HG03571 (cell line): ENCODE results near the gene C2CD4C.
"Not testable (repeated sequence)": the region's sequence is repeated elsewhere in the genome, so short reads cannot be mapped to it uniquely, and the experiment has no call there.

Experiments used
- ATAC-seq: cut with Tn5 transposase; IDR thresholded peaks from one replicate; pipeline ENCODE4 v1.9.1; 2021; ENCODE audit not compliant: unreplicated experiment

Gene C2CD4C

GRCh38 chr19:439167-439900, 30.4 kb upstream of the C2CD4C start:
- ATAC-seq: no peak

GRCh38 chr19:438416-438958, 29.5 kb upstream of the C2CD4C start:
- ATAC-seq: no peak

- no peak for ATAC-seq
These were observed 28.1 kb upstream of the C2CD4C start for GRCh38 chr19:437041-437440.

GRCh38 chr19:436413-436950, 27.5 kb upstream of the C2CD4C start:
- no peak for ATAC-seq

- ATAC-seq: no peak
These were observed 26.9 kb upstream of the C2CD4C start for GRCh38 chr19:435707-436412.

- ATAC-seq: no peak
These were observed 26.2 kb upstream of the C2CD4C start for GRCh38 chr19:435056-435706.

- no peak for ATAC-seq
These were observed 25.4 kb upstream of the C2CD4C start for GRCh38 chr19:434152-434960.

- no peak for ATAC-seq
These were observed 21.8 kb upstream of the C2CD4C start for GRCh38 chr19:430701-431100.

GRCh38 chr19:428149-428548, 19.2 kb upstream of the C2CD4C start:
- no peak for ATAC-seq

GRCh38 chr19:427675-428074, 18.7 kb upstream of the C2CD4C start:
- not testable (repeated sequence) for ATAC-seq

- ATAC-seq: no peak
These were observed 17.9 kb upstream of the C2CD4C start for GRCh38 chr19:426725-427445.

- ATAC-seq: no peak
These were observed 16.1 kb upstream of the C2CD4C start for GRCh38 chr19:425056-425455.

GRCh38 chr19:424546-424945, 15.6 kb upstream of the C2CD4C start:
- no peak for ATAC-seq

- no peak for ATAC-seq
These were observed 14.9 kb upstream of the C2CD4C start for GRCh38 chr19:423691-424466.

GRCh38 chr19:422917-423226, 13.9 kb upstream of the C2CD4C start:
- ATAC-seq: not testable (repeated sequence)

GRCh38 chr19:422213-422916, 13.4 kb upstream of the C2CD4C start:
- ATAC-seq: no peak

GRCh38 chr19:419721-420515, 11.0 kb upstream of the C2CD4C start:
- no peak for ATAC-seq
